ENCODE results near the gene INTS14.
"Not testable (repeated sequence)": the region's sequence is repeated elsewhere in the genome, so short reads cannot be mapped to it uniquely, and the experiment has no call there.

INTS14 gene

GRCh38 chr15:65578904-65579728, 31.8 kb downstream of the INTS14 start:
- no peak for DNase-seq

DNA sequence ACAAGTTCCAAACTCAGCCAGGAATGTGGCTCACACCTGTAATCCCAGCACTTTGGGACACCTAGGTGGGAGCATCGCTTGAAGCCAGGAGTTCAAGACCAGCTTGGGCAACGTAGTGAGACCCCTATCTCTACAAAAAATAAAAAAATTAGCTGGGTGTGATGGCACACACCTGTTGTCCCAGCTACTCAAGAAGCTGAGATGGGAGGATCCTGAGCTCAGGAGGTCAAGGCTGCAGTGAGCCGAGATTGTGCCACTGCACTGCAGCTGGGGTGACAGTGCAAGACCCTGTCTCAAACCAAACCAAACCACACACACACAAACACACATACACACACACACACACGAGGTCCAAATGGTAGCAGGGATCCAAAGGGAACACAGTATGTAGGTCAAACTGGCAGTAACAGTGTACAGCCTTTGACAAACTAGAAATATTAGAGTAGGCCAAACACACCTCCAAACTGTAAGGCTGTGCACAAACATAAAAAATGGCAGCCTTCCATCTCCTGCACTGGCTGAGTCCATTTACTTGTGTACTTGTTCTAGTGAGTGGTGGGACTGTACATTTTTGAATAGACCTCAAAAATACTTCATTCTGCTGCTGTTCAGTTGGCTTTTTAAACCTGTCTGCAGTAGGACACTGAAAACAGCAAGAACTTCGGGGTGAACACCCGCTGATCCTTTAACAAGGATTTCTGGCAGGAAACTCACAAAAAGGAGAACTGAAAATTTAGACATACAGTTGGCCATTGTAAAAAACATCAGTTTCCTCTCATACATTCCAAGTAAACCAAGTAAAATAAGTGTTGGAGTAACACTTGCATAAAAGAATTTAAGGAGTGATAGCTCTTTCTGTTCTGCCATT, 33.6 kb downstream of the INTS14 start:
- no peak for DNase-seq

GRCh38 chr15:65576664-65577063, 34.3 kb downstream of the INTS14 start:
- no peak for DNase-seq

DNA sequence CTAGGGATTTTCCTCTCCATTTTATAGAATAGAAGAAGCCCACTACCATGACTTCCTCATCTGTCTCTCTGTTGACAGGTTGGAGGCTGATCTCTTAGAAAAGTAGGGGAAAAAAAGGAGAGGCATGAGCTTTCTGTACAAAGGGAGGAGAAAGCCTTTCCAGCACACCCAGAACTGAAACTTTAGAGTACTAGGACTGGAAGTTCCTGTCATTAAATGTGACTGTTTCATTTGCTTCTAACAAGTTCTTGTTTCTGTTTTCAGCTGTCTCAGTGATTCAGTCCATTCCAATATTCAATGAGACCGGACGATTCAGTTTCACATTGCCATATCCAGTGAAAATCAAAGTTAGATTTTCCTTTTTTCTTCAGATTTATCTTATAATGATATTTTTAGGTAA, 39.0 kb downstream of the INTS14 start:
- no peak for DNase-seq

DNA sequence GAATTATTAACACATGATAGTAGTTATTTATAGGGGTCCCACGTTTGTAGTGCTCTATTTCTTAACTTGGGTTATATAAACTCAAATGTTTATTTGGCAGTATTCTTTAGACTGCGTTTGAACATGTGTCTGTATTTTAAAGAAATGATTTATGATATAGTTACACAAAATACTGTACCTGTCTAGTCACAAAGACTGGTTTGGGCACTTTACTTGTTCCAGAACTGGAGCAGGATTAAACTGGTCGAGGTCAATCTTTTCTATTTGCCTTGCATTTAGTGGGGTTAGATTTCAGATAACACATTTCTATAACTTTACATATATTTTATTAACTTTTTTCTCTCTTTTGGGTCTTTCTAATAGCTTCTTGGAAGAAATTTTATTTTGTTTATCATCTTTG, 41.2 kb downstream of the INTS14 start:
- DNase-seq, result no peak

DNA sequence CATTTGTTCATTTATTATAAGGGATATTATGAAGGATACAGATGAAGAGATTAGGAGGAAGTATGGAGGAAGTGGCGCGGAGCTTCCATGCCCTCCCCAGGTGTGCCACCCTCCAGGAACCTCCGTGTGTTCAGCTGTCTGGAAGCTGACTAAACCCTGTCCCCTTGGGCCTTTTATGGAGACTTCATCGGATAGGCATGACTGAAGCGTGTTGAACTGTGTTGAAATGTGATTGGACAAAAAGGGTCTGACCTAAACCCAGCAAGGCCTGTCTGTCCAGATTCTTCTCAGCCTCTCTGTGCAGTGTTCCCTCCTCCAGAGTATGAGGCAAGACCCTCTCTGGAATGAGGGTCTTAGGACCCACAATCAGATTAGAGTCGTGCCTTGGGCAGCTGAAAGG, 49.0 kb downstream of the INTS14 start:
- no peak for DNase-seq

DNA sequence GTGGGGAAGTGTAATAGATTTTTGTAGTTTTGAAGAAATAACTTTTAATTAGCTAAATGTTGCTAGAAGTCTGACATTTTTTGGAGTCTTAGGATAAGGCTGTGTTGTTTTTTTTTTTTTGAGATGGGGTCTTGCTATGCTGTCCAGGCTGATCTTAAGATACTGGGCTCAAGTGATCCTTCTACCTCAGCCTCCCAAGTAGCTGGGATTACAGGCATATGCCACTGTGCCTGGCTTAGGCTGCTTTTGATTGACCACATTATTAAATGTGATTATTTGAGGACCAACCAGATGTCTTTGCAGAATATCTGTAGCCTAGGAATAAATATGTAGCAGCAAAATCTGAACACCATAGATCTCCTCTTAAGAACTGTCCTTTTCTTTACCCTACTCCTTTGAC, 51.0 kb downstream of the INTS14 start:
- no peak for DNase-seq

DNA sequence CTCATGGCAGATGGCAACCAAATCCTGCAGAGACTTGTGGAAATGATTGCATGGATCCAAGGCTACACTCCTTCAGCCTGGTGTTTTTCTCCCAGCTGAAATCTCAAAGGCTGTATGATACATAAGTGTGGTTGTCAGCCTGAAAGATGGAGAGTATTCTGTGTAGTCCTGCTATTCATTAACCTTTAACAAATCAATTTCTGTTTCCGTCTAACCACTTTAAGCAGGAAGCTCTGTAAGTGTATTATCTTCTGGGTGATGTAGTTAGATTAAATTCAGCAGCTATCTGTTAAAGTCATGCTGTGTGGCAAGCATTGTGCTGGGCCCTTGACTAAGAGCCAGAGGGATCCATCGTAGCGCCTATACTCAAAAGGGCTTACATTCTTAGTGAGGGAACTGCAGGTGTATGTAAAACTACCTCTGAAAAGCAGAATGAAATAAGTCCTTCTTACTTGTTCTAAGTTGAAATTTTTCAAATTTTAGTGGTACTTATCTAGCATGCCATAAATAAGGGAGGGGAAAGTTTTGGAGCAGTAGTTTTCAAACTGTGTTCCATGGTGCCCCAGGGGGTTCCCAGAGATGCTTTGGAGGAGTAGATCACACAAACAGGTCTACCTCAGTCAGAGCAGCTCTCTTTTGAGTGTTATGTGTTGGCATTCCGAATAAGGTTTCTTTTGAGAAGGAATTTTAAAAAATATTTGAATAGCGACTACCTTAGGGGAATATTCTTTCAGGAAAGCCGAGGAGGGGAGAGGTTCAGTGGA, 51.8 kb downstream of the INTS14 start:
- no peak for DNase-seq

DNA sequence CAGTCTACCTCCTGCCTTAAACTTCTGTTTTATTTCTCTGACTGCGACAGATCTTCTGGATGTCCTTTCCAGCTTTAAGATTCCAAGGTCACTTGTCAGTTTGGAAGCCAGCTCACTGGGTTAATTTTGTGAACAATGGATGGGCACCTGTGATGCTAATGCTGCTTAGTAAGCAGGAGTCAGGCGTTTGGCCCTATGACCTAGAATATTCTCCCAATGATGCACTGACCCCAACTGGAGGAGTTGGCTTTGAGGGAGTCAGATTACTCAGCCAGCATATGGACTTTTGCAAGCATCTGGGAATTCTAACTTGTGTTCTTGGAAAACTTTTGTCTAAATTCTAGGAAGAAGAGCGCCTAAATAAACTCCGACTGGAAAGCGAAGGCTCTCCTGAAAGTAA, 52.6 kb downstream of the INTS14 start:
- no peak for DNase-seq

- DNase-seq, result no peak
These were observed 54.3 kb downstream of the INTS14 start for GRCh38 chr15:65556622-65557021.

GRCh38 chr15:65553691-65554090, 57.2 kb downstream of the INTS14 start:
- no peak for DNase-seq

GRCh38 chr15:65552851-65553250, 58.1 kb downstream of the INTS14 start:
- DNase-seq, result not testable (repeated sequence)

GRCh38 chr15:65551183-65551582, 59.7 kb downstream of the INTS14 start:
- no peak for DNase-seq

DNA sequence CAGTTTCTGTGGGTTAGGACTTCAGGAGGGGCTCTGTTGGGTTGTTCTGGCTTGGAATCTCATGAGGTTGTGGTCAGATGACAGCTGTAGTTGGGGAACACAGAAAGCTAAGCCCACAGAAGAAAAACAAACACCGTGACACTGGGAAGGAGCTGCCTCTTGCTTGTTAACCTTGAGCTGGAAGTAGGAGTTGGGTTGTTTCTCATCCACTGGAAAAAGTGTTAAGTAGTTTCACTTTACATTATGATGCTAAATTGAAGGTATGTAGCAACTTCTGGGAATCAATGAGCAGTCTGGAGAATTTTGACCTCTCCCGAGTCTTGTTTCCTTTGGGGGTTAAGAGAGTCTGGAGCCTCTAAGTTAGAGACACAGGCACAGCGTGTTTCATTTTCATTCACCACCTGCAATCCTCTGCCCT, 60.2 kb downstream of the INTS14 start:
- no peak for DNase-seq

DNA sequence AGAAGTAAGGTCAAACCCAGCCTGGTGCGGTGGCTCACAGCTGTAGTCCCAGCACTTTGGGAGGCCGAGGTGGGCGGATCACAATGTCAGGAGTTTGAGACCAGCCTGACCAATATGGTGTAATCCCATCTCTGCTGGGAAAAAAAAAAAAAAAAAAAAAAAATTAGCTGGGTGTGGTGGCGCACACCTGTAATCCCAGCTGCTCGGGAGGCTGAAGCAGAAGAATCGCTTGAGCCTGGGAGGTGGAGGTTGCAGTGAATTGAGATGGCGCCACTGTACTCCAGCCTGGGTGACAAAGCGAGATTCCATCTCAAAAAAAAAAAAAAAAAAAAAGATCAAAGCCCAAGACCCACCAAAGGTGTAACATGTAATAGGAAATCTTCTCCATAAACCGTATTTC, 61.6 kb downstream of the INTS14 start:
- DNase-seq, result not testable (repeated sequence)

- no peak for DNase-seq
These were observed 63.1 kb downstream of the INTS14 start for GRCh38 chr15:65547841-65548240.

DNA sequence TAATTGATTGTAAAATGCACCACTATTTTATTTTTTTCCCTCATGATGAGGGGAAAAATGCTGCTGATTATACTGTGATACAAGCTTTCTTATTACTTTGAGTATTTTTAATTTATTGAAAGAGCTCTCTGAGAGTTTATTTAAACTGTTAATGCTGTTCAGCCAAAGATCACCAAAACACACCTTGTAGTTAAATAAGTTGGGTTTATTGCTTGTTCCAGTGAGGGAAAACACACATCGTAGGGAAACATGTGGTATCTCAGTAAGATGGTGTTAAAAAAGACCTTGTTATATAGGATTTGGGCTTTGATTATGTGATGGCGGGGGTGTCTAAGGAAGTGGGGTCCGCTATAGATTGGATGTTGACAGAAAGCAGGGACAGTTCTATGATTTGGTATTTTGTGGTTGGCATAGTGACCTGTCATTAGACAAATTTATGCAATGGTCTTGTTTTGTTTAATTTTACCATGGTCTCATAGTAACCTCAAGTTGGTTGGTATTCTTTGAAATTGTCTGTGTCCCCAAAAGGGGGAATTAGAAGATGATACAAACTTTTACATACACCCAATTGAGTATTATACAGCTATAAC, 69.6 kb downstream of the INTS14 start:
- no peak for DNase-seq

DNA sequence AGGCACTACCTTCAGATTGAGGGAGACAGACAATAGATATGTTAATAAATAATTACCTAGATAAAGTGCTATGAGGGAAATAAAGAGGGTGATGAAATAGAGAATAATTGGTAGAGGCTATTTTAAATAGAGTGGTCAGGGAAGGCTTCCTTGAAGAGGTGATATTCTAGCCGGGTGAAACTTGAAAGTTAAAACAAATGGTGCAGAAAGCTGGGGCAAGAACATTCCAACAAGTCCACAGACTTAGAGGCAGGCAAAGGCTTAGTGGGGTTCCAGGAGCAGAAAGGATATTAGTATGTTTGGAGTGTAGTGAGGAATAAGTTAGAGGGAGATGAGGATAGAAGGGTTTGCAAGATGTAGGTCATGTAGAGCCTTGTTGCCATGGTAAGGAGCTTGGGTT, 70.6 kb downstream of the INTS14 start:
- no peak for DNase-seq

- DNase-seq, result no peak
These were observed 75.7 kb downstream of the INTS14 start for GRCh38 chr15:65535192-65535591.

DNA sequence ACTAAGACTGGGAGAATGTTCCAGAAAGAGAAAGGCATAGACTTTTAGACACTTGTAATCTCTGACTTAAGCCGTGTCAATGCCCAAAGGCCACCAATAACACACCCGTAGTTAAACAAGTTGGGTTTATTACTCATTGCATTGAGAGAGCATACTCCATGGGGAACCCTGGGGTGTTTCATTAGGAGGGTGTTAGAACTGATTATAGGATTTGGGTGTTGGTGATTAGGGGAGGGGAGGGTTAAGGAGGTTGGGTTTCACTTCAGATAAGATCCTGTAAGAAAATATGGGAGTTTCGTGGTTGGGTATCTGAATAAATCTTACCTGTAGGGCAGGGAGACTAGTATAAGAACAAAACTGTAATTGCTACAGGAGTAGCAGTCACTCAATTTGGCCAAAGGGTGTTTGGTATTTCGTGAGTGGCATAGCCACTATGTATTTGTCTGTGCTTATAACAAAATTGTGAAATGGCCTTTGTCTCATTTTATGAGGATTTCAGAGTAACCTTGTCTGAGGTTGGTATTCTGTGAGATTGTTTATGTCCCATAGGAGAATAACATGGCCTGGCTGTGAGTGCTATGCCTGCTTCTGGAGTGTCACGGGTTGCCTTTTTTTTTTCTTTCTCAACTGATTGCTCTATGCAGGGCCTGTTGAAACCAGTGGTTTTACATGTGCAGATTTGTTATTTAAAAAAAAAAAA, 77.7 kb downstream of the INTS14 start:
- peak in 1 of 5 experiments; percentile 9 for DNase-seq

DNA sequence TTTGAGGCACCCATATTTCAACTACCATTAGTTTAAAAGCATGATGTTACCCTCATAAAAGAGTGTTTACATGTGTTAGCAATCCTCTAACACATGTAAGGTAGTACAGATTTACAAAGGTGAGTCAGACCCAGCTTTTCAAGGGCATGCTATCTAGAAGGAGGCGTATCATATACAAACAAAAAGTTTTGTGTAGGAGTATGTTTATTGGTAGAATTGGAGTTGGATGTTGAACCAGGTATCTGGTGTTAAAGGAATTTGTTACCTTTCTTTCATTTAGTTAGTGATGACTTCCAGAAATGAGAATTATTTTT, 78.2 kb downstream of the INTS14 start:
- peak in 1 of 5 experiments; percentile 57 for DNase-seq

Data from T-helper 2 cell (primary cell).